BJ (cell line): ENCODE data around the gene YARS1. TPM values are rescaled to one million over a fixed set of nuclear protein-coding genes. Genes with fewer than 3 reads are reported as not detected.

ENCODE experiments used
- CTCF ChIA-PET: fragments of 350-600 bp; formaldehyde crosslinking; extraction: SDS; loops from one replicate; lab custom pipeline; 2021; ENCODE audit warnings: antibody characterized with exemption, inconsistent platforms; lab: Yijun Ruan, JAX
- POLR2A ChIA-PET: fragments of 300-600 bp; sonication (Branson Sonifier 250); formaldehyde crosslinking; extraction: SDS; loops from one replicate; lab custom pipeline; 2021; ENCODE audit warnings: antibody characterized with exemption; lab: Charles Lee
- DNase-seq: peaks from one replicate; pipeline ENCODE4 v3.0.0-alpha.2; 2011; ENCODE audit warnings: low read depth
- H3K27me3 ChIP-seq: 2 replicates; pipeline ENCODE4 v1.6.0; 2011; ENCODE audit warnings: low read length; ENCODE audit not compliant: control insufficient read depth, insufficient read depth
- H3K36me3 ChIP-seq: 2 replicates; pipeline ENCODE4 v1.5.1; 2011; ENCODE audit warnings: low read length; ENCODE audit not compliant: control insufficient read depth, insufficient read depth
- H3K4me3 ChIP-seq: 2 replicates; pipeline ENCODE4 v1.5.1; 2011; ENCODE audit warnings: low read depth, mild to moderate bottlenecking, control low read depth, low read length
- CTCF ChIP-seq: IDR thresholded peaks from 2 replicates; pipeline ENCODE4 v1.5.1; 2011; ENCODE audit warnings: low read depth, mild to moderate bottlenecking, control low read depth, inconsistent platforms, low read length, moderate library complexity; ENCODE audit not compliant: insufficient read depth
- polyA plus RNA-seq: library from polyadenylated mRNA; depleted of rRNA; stranded (reverse); fragments of >200 nt; gene quantifications from 2 replicates; pipeline ENCODE4 v1.2.3, GENCODE V29; 2011

The YARS1 gene
- polyA plus RNA-seq, 1 experiment, result 75.3 TPM

DNA sequence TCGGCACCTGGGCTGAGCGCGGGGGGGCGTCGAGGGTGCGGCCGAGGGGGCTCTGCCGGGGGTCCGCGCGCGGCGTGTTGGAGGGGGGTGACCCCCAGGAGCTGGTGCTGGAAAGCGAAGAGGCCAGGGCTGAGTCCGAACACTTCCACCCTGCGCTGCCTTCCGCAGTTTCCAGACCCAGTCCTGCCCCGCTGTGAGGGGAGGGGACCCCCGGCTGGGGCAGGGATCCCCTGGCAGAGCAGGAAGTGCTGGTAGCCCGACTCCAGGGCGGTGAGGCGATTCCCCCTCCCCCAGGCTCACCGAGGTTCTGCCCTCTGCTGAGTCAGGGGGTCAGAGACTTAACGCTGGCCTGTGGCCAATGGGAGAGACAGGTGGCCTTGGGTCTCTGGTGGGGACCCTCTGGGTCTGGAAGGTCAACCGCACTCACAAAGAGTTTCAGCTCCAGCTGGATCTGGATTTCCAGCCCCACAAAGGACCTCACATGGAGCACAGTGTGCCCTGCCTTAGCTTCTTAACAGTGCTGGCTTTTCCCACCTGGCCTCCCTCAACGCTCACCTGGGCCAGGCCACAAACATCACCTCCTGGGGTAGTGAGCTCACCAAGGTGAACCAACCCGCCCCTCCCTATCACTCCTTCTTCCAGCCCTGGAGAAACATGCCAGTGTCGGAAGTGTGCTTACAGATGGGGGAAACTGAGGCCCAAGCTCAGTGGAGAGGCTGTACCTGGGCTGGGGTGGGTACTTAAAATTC, 74.8 kb downstream of the YARS1 start:
- Histone ChIP-seq H3K27me3 (no peaks in the 10 kb centered on the region), H3K4me3 (peak overlapping the region; percentile 44), H3K36me3 (no peaks in the 10 kb centered on the region; the same call in 1 of the 2 replicates)
- no peak for TF ChIP-seq CTCF
- no peak for DNase-seq
- CTCF ChIA-PET, result interaction anchor here (0.7 to 1.5 kb wide), 7 partner anchors 13 to 266 kb away, joined by 3 to 6 read pairs (median 3); no protein-coding TSS in a partner anchor
- POLR2A ChIA-PET, result no interaction called here

DNA sequence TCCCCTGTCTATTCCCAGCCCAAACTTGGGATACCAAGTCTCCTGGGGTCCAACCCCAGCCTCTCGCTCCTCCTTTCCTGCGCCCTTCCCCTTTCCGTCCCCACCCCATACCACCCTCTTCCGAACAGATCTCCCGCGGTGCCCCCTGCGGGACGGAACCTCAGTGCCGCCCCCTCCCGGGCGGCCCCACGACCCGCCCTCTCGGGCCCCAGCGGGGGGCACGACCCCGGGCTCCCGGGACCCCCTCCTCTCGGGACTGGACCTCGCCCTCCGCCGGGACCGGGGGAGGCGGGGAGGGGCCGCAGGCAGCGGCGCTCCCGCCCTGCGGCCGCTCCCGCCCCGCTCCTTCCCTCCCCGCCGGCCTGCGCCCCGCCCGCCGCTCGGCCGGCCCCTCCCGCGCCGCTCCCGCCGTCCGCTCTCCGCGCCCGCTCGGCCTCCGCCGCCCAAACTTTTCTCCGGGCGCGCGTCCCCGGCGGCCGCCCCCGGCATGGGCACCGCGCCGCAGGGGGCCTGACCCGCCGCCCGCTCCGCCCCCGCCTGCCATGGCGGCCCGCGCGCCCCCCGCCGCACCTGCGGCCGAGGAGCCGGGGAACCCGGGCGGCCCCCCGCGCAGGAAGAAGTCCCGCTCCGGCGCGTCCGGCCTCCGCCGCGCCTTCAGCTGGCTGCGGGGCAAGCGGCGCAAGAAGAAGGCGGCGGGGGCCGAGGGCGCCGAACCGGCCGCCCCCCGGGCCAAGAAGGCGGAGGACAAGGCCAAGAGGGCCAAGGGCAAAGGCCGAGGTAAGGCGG, 75.6 kb downstream of the YARS1 start:
- ChIA-PET CTCF (interaction anchor here (0.9 to 1.5 kb wide), 5 partner anchors 13 to 82 kb away, joined by 3 to 6 read pairs (median 3); no protein-coding TSS in a partner anchor), POLR2A (no interaction called here)
- Histone ChIP-seq H3K36me3 (no peaks in the 10 kb centered on the region; the same call in 1 of the 2 replicates), H3K4me3 (peak overlapping the region; percentile 44), H3K27me3 (no peaks in the 10 kb centered on the region; the same call in 1 of the 2 replicates)
- DNase-seq, result no peak
- peak; percentile 49 for TF ChIP-seq CTCF

- no peak for DNase-seq
- TF ChIP-seq CTCF, result no peak
- ChIA-PET CTCF (no interaction called here), POLR2A (no interaction called here)
- H3K36me3 ChIP-seq, result no peaks in the 10 kb centered on the region; the same call in 1 of the 2 replicates
- H3K27me3 ChIP-seq, result no peaks in the 10 kb centered on the region; the same call in 1 of the 2 replicates
- peak overlapping the region; percentile 44 for H3K4me3 ChIP-seq
These were observed 76.1 kb downstream of the YARS1 start for GRCh38 chr1:32741059-32741412.

- Histone ChIP-seq H3K4me3 (no peak overlapping the region), H3K36me3 (no peaks in the 10 kb centered on the region), H3K27me3 (no peaks in the 10 kb centered on the region; the same call in 1 of the 2 replicates)
- POLR2A ChIA-PET, result no interaction called here
- DNase-seq, result no peak
- no peak for TF ChIP-seq CTCF
- CTCF ChIA-PET, result interaction anchor here (1.3 kb wide), 1 partner anchor 36 kb away, joined by 3 read pairs; no protein-coding TSS in a partner anchor
These were observed 80.1 kb downstream of the YARS1 start for GRCh38 chr1:32736812-32737791.
